ENCODE data around the gene GRK6. TPM values are rescaled to one million over a fixed set of nuclear protein-coding genes. Genes with fewer than 3 reads are reported as not detected.

GRK6 gene
- 20.9 TPM for polyA plus RNA-seq (2013, experiment 1 of 2)
- polyA plus RNA-seq (2013, experiment 2 of 2), result 21.1 TPM

GRCh38 chr5:177426566-177427210 lies at the start of gene GRK6:
TSS of gene GRK6 (plus strand) at chr5:177426676. CDS start at chr5:177426846, 170 bp downstream.
- Histone ChIP-seq H2AK5ac (ENCODE audit: low read length) (peak within 1 kb of the TSS; percentile 37), H3K27ac (ENCODE audit: low read depth, low read length) (peak within 1 kb of the TSS; percentile 69), H4K5ac (ENCODE audit: low read length) (no peak within 1 kb of the TSS), H3K79me2 (ENCODE audit: control insufficient read depth, insufficient read depth, low read length) (peaks cover 5% of the 10 kb centered on the region), H3K23ac (ENCODE audit: low read length) (peak within 1 kb of the TSS; percentile 99), H2BK15ac (replicated peaks; ENCODE audit: low read depth) (no peak within 1 kb of the TSS), H3K4me2 (ENCODE audit: low read length) (peak within 1 kb of the TSS; percentile 89), H3K56ac (ENCODE audit: low read length) (peak within 1 kb of the TSS; percentile 94), H3K4ac (ENCODE audit: low read depth, low read length) (peak within 1 kb of the TSS; percentile 56), H3K27me3 (ENCODE audit: insufficient read depth, low read length, poor library complexity) (no peaks in the 10 kb centered on the region), H3K4me1 (ENCODE audit: control insufficient read depth, low read depth, low read length) (peaks cover 6% of the 10 kb centered on the region), H3K79me1 (ENCODE audit: low read length) (peaks cover 11% of the 10 kb centered on the region), H4K8ac (ENCODE audit: low read depth, low read length) (no peak within 1 kb of the TSS), H2BK5ac (ENCODE audit: low read length) (no peak within 1 kb of the TSS), H3K18ac (ENCODE audit: low read length) (peak within 1 kb of the TSS; percentile 46), H2BK120ac (ENCODE audit: low read depth, low read length) (peak within 1 kb of the TSS; percentile 78), H3K36me3 (ENCODE audit: control insufficient read depth, insufficient read depth, low read length) (no peaks in the 10 kb centered on the region), H3K4me3 (ENCODE audit: low read length) (peak within 1 kb of the TSS; percentile 82), H3K9ac (ENCODE audit: low read length) (peak within 1 kb of the TSS; percentile 94)
- peak; percentile 42 for DNase-seq
- no CpG with 5 or more reads among the region's 82 CpGs for WGBS (ENCODE audit: extremely low coverage, insufficient coverage, low lambda C conversion rate)

DNA sequence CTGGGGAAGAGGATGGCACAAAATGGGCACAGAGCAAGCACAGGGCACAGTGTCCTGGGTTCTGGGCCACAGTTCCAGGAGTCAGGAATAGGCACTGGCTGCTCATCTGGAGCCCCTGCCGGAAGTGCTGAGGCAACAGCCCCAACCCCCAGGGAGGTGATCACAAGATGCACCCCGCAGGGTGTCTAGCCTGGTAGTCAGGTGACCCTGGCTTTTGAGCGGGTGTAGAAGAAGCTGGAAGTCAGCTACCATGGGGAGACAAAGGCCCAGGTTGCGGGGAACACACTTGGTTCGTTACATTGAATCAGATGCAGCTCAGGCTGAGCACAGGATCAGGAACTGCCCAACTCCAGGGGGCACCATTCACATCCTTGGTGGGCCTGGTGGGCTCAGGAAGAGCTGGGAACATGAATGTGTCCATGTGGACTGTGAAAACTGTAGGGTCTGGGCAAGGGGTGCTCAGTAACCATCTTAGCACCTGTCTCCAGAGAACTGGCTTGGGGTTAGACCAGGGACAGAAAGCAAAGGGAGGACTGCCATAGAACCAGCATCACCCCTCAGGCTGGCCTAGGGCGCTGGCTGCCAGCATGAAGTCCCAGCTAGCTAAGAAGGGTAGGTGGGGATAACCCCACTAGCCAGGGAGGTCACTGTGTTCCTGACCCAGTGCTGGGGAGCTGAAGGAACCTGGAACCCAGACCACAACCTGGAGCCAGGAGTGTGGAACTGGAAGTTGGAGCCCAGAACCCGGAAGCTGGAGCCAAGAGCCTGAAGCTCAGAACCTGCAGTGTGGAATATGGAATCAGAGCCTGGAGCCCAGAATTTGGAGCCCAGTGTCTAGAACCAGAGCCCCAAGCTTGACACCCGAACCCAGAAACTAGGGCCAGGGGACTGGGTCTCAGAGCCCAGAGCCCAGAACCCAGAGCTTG lies 48.4 kb upstream of the GRK6 start:
- Histone ChIP-seq H3K36me3 (ENCODE audit: control insufficient read depth, insufficient read depth, low read length) (no peaks in the 10 kb centered on the region), H3K4me2 (ENCODE audit: low read length) (no peak overlapping the region), H4K5ac (ENCODE audit: low read length) (no peak overlapping the region), H3K79me2 (ENCODE audit: control insufficient read depth, insufficient read depth, low read length) (no peaks in the 10 kb centered on the region), H2BK120ac (ENCODE audit: low read depth, low read length) (no peak overlapping the region), H3K4ac (ENCODE audit: low read depth, low read length) (no peak overlapping the region), H2AK5ac (ENCODE audit: low read length) (no peak overlapping the region), H2BK15ac (replicated peaks; ENCODE audit: low read depth) (no peak overlapping the region), H3K18ac (ENCODE audit: low read length) (no peak overlapping the region), H3K23ac (ENCODE audit: low read length) (no peak overlapping the region), H3K56ac (ENCODE audit: low read length) (no peak overlapping the region), H3K27me3 (ENCODE audit: insufficient read depth, low read length, poor library complexity) (no peaks in the 10 kb centered on the region), H3K27ac (ENCODE audit: low read depth, low read length) (no peak overlapping the region), H3K4me3 (ENCODE audit: low read length) (no peak overlapping the region), H3K79me1 (ENCODE audit: low read length) (no peaks in the 10 kb centered on the region), H3K9ac (ENCODE audit: low read length) (no peak overlapping the region), H3K4me1 (ENCODE audit: control insufficient read depth, low read depth, low read length) (no peaks in the 10 kb centered on the region), H4K8ac (ENCODE audit: low read depth, low read length) (no peak overlapping the region), H2BK5ac (ENCODE audit: low read length) (no peak overlapping the region)
- WGBS (ENCODE audit: extremely low coverage, insufficient coverage, low lambda C conversion rate), result no CpG with 5 or more reads among the region's 8 CpGs
- DNase-seq, result no peak

- Histone ChIP-seq H3K4ac (ENCODE audit: low read depth, low read length) (no peak overlapping the region), H3K56ac (ENCODE audit: low read length) (no peak overlapping the region), H2AK5ac (ENCODE audit: low read length) (no peak overlapping the region), H2BK120ac (ENCODE audit: low read depth, low read length) (no peak overlapping the region), H3K4me2 (ENCODE audit: low read length) (no peak overlapping the region), H3K79me2 (ENCODE audit: control insufficient read depth, insufficient read depth, low read length) (no peaks in the 10 kb centered on the region), H3K18ac (ENCODE audit: low read length) (no peak overlapping the region), H4K5ac (ENCODE audit: low read length) (no peak overlapping the region), H3K9ac (ENCODE audit: low read length) (no peak overlapping the region), H3K4me3 (ENCODE audit: low read length) (no peak overlapping the region), H3K4me1 (ENCODE audit: control insufficient read depth, low read depth, low read length) (no peaks in the 10 kb centered on the region), H4K8ac (ENCODE audit: low read depth, low read length) (no peak overlapping the region), H3K79me1 (ENCODE audit: low read length) (no peaks in the 10 kb centered on the region), H3K36me3 (ENCODE audit: control insufficient read depth, insufficient read depth, low read length) (no peaks in the 10 kb centered on the region), H3K27ac (ENCODE audit: low read depth, low read length) (no peak overlapping the region), H2BK5ac (ENCODE audit: low read length) (no peak overlapping the region), H3K27me3 (ENCODE audit: insufficient read depth, low read length, poor library complexity) (no peaks in the 10 kb centered on the region), H2BK15ac (replicated peaks; ENCODE audit: low read depth) (no peak overlapping the region), H3K23ac (ENCODE audit: low read length) (no peak overlapping the region)
- no CpG with 5 or more reads among the region's 15 CpGs for WGBS (ENCODE audit: extremely low coverage, insufficient coverage, low lambda C conversion rate)
- DNase-seq, result no peak
Observed at GRCh38 chr5:177378884-177379883, 47.3 kb upstream of the GRK6 start.

DNA sequence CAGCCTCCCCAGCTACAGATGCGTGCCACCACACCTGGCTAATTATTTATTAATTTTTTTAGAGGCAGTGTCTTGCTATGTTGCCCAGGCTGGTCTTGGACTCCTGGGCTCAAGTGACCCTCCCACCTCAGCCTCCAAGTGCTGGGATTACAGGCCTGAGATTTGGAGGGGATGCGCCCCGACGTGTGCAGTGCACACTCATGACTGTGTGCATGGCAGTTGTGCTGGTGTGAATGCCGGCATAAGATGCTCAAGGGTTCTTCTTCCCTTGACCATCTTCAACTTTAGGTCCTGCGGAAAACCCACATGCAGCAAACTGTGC lies 45.7 kb upstream of the GRK6 start:
- no peak for DNase-seq
- Histone ChIP-seq H2BK5ac (ENCODE audit: low read length) (no peak overlapping the region), H2BK120ac (ENCODE audit: low read depth, low read length) (no peak overlapping the region), H3K4me1 (ENCODE audit: control insufficient read depth, low read depth, low read length) (no peaks in the 10 kb centered on the region), H4K5ac (ENCODE audit: low read length) (no peak overlapping the region), H3K23ac (ENCODE audit: low read length) (no peak overlapping the region), H3K4ac (ENCODE audit: low read depth, low read length) (no peak overlapping the region), H3K4me2 (ENCODE audit: low read length) (no peak overlapping the region), H3K27ac (ENCODE audit: low read depth, low read length) (no peak overlapping the region), H4K8ac (ENCODE audit: low read depth, low read length) (no peak overlapping the region), H3K79me1 (ENCODE audit: low read length) (no peaks in the 10 kb centered on the region), H3K36me3 (ENCODE audit: control insufficient read depth, insufficient read depth, low read length) (no peaks in the 10 kb centered on the region), H2AK5ac (ENCODE audit: low read length) (no peak overlapping the region), H3K27me3 (ENCODE audit: insufficient read depth, low read length, poor library complexity) (no peaks in the 10 kb centered on the region), H3K56ac (ENCODE audit: low read length) (no peak overlapping the region), H3K9ac (ENCODE audit: low read length) (no peak overlapping the region), H2BK15ac (replicated peaks; ENCODE audit: low read depth) (no peak overlapping the region), H3K4me3 (ENCODE audit: low read length) (no peak overlapping the region), H3K18ac (ENCODE audit: low read length) (no peak overlapping the region), H3K79me2 (ENCODE audit: control insufficient read depth, insufficient read depth, low read length) (no peaks in the 10 kb centered on the region)
- WGBS (ENCODE audit: extremely low coverage, insufficient coverage, low lambda C conversion rate), result no CpG with 5 or more reads among the region's 6 CpGs

- Histone ChIP-seq H3K27ac (ENCODE audit: low read depth, low read length) (no peak overlapping the region), H3K56ac (ENCODE audit: low read length) (no peak overlapping the region), H3K23ac (ENCODE audit: low read length) (no peak overlapping the region), H3K27me3 (ENCODE audit: insufficient read depth, low read length, poor library complexity) (no peaks in the 10 kb centered on the region), H3K9ac (ENCODE audit: low read length) (no peak overlapping the region), H3K79me1 (ENCODE audit: low read length) (no peaks in the 10 kb centered on the region), H2BK15ac (replicated peaks; ENCODE audit: low read depth) (no peak overlapping the region), H3K4ac (ENCODE audit: low read depth, low read length) (no peak overlapping the region), H4K5ac (ENCODE audit: low read length) (no peak overlapping the region), H2BK5ac (ENCODE audit: low read length) (no peak overlapping the region), H3K4me1 (ENCODE audit: control insufficient read depth, low read depth, low read length) (no peaks in the 10 kb centered on the region), H3K4me2 (ENCODE audit: low read length) (no peak overlapping the region), H3K18ac (ENCODE audit: low read length) (no peak overlapping the region), H3K36me3 (ENCODE audit: control insufficient read depth, insufficient read depth, low read length) (no peaks in the 10 kb centered on the region), H4K8ac (ENCODE audit: low read depth, low read length) (no peak overlapping the region), H2BK120ac (ENCODE audit: low read depth, low read length) (no peak overlapping the region), H3K79me2 (ENCODE audit: control insufficient read depth, insufficient read depth, low read length) (no peaks in the 10 kb centered on the region), H2AK5ac (ENCODE audit: low read length) (no peak overlapping the region), H3K4me3 (ENCODE audit: low read length) (no peak overlapping the region)
- DNase-seq, result peak; percentile 59
- WGBS (ENCODE audit: extremely low coverage, insufficient coverage, low lambda C conversion rate), result no CpG with 5 or more reads among the region's 11 CpGs
Observed at GRCh38 chr5:177382423-177383029, 44.0 kb upstream of the GRK6 start.
